Spleen (tissue), 7 donors: ENCODE measurements around the gene DYSF.

Experiments
- CTCF ChIP-seq, 11 experiments: fragments of 200-600 bp in 7 of 11; fragments of 450-650 bp in 4 of 11; sonication (generic) in 4 of 11; IDR thresholded peaks in 8 of 11; conservative IDR thresholded peaks in 3 of 11; 1 replicate in 7 of 11; 2 replicates in 4 of 11; pipeline versions ENCODE4 v1.4.0 to v1.8.0; 2016 to 2021; ENCODE audit warnings: antibody characterized with exemption in 11 of 11, inconsistent platforms in 4 of 11, mild to moderate bottlenecking in 1 of 11
- POLR2AphosphoS5 ChIP-seq, 3 donors: sonication (generic); formaldehyde crosslinking; IDR thresholded peaks; one replicate each; pipeline ENCODE4 v1.5.1; 2017; ENCODE audit warnings: antibody characterized with exemption in 3 of 3
- donor health status: DM: no; HTN: no; CAD: no; lungs with moderate emphysema.
- donor health status: DM: no; HTN: no; CAD: no.
- donor health status: DM: no; HTN: no; CAD: no.

GRCh38 chr2:71446505-71446904, 6.9 kb upstream of the DYSF start:
- no peak for TF ChIP-seq CTCF (IDR thresholded peaks at IDR 0.05 in 8 of 11, conservative IDR thresholded peaks at IDR 0.05 in 3 of 11)
- no peak for TF ChIP-seq POLR2AphosphoS5 (IDR thresholded peaks at IDR 0.05)
